ENCODE results near the gene SUV39H1.

GRCh38 chrX:48741834-48742233 lies 45.3 kb downstream of the SUV39H1 start:
- TF ChIP-seq CTCF (IDR thresholded peaks at IDR 0.05; ENCODE audit: poor library complexity), result no peak
- TF ChIP-seq EZH2 (IDR thresholded peaks at IDR 0.05; ENCODE audit: borderline replicate concordance), result no peak

All from hepatocyte (in vitro differentiated cells).